ENCODE data around the gene PGBD4.
"Not testable (repeated sequence)": the region's sequence is repeated elsewhere in the genome, so short reads cannot be mapped to it uniquely, and the experiment has no call there.

DNA sequence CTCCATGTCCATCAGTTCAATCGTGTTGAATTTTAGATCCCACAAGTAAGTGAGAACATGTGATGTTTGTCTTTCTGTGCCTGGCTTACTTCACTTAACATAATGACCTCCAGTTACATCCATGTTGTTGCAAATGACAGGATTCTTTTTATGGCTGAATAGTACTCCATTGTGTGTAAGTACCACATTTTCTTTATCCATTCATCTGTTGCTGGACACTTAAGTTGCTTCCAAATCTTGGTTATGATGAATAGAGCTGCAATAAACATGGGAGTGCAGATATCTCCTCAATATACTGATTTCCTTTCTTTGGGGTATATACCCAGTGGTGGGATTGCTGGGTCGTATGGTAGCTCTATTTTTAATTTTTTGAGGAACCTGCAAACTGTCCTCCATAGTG, 18.5 kb downstream of the PGBD4 start:
- not testable (repeated sequence) for TF ChIP-seq POLR2A, POLR2AphosphoS5 (IDR thresholded peaks at IDR 0.05)
- TF ChIP-seq, protein P1, sequence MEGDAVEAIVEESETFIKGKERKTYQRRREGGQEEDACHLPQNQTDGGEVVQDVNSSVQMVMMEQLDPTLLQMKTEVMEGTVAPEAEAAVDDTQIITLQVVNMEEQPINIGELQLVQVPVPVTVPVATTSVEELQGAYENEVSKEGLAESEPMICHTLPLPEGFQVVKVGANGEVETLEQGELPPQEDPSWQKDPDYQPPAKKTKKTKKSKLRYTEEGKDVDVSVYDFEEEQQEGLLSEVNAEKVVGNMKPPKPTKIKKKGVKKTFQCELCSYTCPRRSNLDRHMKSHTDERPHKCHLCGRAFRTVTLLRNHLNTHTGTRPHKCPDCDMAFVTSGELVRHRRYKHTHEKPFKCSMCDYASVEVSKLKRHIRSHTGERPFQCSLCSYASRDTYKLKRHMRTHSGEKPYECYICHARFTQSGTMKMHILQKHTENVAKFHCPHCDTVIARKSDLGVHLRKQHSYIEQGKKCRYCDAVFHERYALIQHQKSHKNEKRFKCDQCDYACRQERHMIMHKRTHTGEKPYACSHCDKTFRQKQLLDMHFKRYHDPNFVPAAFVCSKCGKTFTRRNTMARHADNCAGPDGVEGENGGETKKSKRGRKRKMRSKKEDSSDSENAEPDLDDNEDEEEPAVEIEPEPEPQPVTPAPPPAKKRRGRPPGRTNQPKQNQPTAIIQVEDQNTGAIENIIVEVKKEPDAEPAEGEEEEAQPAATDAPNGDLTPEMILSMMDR (IDR thresholded peaks at IDR 0.05 in 8 of 11, conservative IDR thresholded peaks at IDR 0.05 in 3 of 11) = not testable (repeated sequence)
